ENCODE data around the gene C1QTNF1. TPM values are rescaled to one million over a fixed set of nuclear protein-coding genes. Genes with fewer than 3 reads are reported as not detected.

Gene C1QTNF1
- total and polyA plus RNA-seq, 9 of the 15 experiments (the other 6 are each of a cell fraction or from before 2014, with no cell fraction given) = 0.09 TPM; not detected in 8

DNA sequence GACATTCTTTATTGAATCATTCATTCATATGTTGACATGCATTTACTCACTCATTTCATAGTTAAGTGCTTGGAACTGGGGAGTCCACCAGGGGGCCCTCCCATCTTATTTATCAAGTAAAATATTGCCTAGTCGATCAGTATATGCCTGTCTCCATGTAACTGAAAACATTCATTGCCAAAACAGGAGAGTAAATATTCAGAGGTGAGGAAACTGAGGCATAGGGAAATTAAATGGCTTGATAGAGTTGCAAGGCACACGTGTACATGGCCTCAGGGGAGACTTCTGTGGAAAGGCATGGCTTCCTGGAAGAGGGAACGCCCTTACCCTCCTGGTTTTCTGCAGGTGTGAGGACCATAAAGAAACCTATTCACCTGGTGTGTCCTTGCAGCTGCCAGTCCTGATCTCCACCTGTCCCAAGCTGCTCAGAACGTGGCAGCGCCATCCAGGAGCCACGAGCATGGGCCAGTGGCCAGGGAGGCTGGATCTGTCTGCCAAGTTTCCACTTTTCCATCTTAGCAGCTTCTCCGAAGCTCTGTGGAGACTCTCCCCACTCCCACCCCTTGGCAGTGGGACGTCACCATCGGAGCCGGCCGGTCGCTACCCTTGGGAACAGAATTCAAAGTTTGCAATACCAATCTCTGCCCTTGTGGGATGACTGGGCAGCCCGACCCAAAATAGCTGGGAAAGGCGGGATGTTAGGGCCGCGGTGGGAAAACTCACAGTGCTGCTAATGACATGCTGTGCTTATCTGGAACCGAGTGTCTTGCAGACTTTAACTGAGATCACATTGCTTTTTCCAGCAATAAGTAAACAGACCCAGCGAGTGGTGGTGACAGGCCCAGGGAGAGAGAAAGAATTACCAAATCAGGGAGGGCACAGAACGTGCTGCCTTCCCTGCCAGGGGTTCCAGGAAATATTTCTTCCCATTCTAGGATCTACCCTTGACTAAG, 4.1 kb upstream of the C1QTNF1 start:
- intact Hi-C loops (cut with micrococcal nuclease) = loop anchor here (2.0 kb wide), 1 partner anchor 23 kb away; no protein-coding TSS in a partner anchor
- Histone ChIP-seq H3K9me3 (replicated peaks; ENCODE audit: control insufficient read depth, insufficient read depth, low read depth, low read length) (no peaks in the 10 kb centered on the region), H3K4me1 (replicated peaks in 1 of 2; ENCODE audit: control insufficient read depth in 2 of 2, insufficient read depth in 2 of 2, low read length in 2 of 2) (peaks cover 0 to 13% of the 10 kb centered on the region in 2 experiments; a peak in 2 of 5 replicates), H3K36me3 (ENCODE audit: control insufficient read depth, insufficient read depth, low read length) (no peaks in the 10 kb centered on the region), H3K9ac (ENCODE audit: insufficient read depth in 1 of 2, low read depth in 2 of 2, low read length in 2 of 2) (0 out of 4 replicates have a peak overlapping the region, but pooled peaks of 1 of the 2 experiments have one; percentile 42), H3K27me3 (ENCODE audit: control insufficient read depth in 2 of 2, insufficient read depth in 2 of 2, low read length in 2 of 2) (peaks cover 27 to 36% of the 10 kb centered on the region in 2 experiments), H3K79me2 (ENCODE audit: control insufficient read depth, insufficient read depth, low read length) (no peaks in the 10 kb centered on the region), H4K20me1 (replicated peaks; ENCODE audit: control insufficient read depth, insufficient read depth, low read length) (0 out of 2 replicates have a peak, but pooled peaks cover 4% of the 10 kb centered on the region), H2AFZ (ENCODE audit: low read depth, low read length) (no peak overlapping the region), H3K4me3 (no peak overlapping the region), H3K9me1 (ENCODE audit: control insufficient read depth, insufficient read depth, low read length) (no peaks in the 10 kb centered on the region), H3K4me2 (ENCODE audit: insufficient read depth, low read length) (no peak overlapping the region; the same call in 1 of the 2 replicates), H3K27ac (ENCODE audit: extremely low read depth, low read depth, low read length) (no peak overlapping the region)
- WGBS (ENCODE audit: insufficient coverage, low coverage, missing lambda C conversion rate) = 0% methylated on average over 19 of the region's 19 CpGs
- peak; percentile 48 to 62 (median 53) for DNase-seq (ENCODE audit: extremely low read depth in 1 of 4, low spot score in 3 of 4)
- peak; percentile 73 for FAIRE-seq
- CTCF ChIA-PET (ENCODE audit: low intra/inter-chr PET ratio) = interaction anchor here (1.1 to 2.2 kb wide), 2 partner anchors 22 to 26 kb away, joined by 7 to 8 read pairs; no protein-coding TSS in a partner anchor
- POLR2A ChIA-PET = interaction anchor here (0.6 to 1.9 kb wide), 5 partner anchors 9 to 316 kb away, joined by 3 to 7 read pairs (median 3); no protein-coding TSS in a partner anchor
- ATAC-seq = peak; percentile 83
- BruUV-seq (replicated peaks) = no TSS peak
- in situ Hi-C loops (cut with MboI) = no loop called here
- TF ChIP-seq EP300 (IDR thresholded peaks at IDR 0.05; ENCODE audit: low read length) = 0 out of 2 replicates have a peak, but pooled peaks have one; percentile 16
- peak; percentile 98 for TF ChIP-seq ZNF24 (IDR thresholded peaks at IDR 0.05)
- TF ChIP-seq, protein P1, sequence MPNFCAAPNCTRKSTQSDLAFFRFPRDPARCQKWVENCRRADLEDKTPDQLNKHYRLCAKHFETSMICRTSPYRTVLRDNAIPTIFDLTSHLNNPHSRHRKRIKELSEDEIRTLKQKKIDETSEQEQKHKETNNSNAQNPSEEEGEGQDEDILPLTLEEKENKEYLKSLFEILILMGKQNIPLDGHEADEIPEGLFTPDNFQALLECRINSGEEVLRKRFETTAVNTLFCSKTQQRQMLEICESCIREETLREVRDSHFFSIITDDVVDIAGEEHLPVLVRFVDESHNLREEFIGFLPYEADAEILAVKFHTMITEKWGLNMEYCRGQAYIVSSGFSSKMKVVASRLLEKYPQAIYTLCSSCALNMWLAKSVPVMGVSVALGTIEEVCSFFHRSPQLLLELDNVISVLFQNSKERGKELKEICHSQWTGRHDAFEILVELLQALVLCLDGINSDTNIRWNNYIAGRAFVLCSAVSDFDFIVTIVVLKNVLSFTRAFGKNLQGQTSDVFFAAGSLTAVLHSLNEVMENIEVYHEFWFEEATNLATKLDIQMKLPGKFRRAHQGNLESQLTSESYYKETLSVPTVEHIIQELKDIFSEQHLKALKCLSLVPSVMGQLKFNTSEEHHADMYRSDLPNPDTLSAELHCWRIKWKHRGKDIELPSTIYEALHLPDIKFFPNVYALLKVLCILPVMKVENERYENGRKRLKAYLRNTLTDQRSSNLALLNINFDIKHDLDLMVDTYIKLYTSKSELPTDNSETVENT (CRISPR knock-in tag; IDR thresholded peaks at IDR 0.05) = no peak
- TF ChIP-seq, protein P2, sequence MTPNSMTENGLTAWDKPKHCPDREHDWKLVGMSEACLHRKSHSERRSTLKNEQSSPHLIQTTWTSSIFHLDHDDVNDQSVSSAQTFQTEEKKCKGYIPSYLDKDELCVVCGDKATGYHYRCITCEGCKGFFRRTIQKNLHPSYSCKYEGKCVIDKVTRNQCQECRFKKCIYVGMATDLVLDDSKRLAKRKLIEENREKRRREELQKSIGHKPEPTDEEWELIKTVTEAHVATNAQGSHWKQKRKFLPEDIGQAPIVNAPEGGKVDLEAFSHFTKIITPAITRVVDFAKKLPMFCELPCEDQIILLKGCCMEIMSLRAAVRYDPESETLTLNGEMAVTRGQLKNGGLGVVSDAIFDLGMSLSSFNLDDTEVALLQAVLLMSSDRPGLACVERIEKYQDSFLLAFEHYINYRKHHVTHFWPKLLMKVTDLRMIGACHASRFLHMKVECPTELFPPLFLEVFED (CRISPR knock-in tag; conservative IDR thresholded peaks at IDR 0.05) = no peak
- TF ChIP-seq FOS (IDR thresholded peaks at IDR 0.05; ENCODE audit: extremely low read depth, insufficient read length) = no peak
- 0 out of 4 replicates have a peak, but pooled peaks of 1 of the 2 experiments have one; percentile 21 for TF ChIP-seq FOXA3 (CRISPR knock-in tag; conservative IDR thresholded peaks at IDR 0.05 in 1 of 2, IDR thresholded peaks at IDR 0.05 in 1 of 2)
- no peak for TF ChIP-seq U2AF1 (optimal IDR thresholded peaks at IDR 0.05; ENCODE audit: low read depth, low read length)
- no peak for TF ChIP-seq CBFB (CRISPR knock-in tag; IDR thresholded peaks at IDR 0.05)
- TF ChIP-seq CBX2 (IDR thresholded peaks at IDR 0.05; ENCODE audit: insufficient read depth, low read length, poor library complexity, severe bottlenecking) = no peak
- TF ChIP-seq MAFF (IDR thresholded peaks at IDR 0.05; ENCODE audit: low read length) = 0 out of 2 replicates have a peak, but pooled peaks have one; percentile 4
- TF ChIP-seq ZBTB1 (CRISPR knock-in tag; IDR thresholded peaks at IDR 0.05; ENCODE audit: borderline replicate concordance, low read depth) = no peak
- peak; percentile 22; the same call in 1 of the 2 replicates for TF ChIP-seq SMC3 (conservative IDR thresholded peaks at IDR 0.05; ENCODE audit: insufficient read depth, low read depth, low read length)
- TF ChIP-seq TAF1 (IDR thresholded peaks at IDR 0.05; ENCODE audit: control insufficient read depth, extremely low read depth, insufficient read depth, low read length, severe bottlenecking) = no peak
- no peak for TF ChIP-seq ZFX (CRISPR knock-in tag; IDR thresholded peaks at IDR 0.05)
- TF ChIP-seq, protein P3, sequence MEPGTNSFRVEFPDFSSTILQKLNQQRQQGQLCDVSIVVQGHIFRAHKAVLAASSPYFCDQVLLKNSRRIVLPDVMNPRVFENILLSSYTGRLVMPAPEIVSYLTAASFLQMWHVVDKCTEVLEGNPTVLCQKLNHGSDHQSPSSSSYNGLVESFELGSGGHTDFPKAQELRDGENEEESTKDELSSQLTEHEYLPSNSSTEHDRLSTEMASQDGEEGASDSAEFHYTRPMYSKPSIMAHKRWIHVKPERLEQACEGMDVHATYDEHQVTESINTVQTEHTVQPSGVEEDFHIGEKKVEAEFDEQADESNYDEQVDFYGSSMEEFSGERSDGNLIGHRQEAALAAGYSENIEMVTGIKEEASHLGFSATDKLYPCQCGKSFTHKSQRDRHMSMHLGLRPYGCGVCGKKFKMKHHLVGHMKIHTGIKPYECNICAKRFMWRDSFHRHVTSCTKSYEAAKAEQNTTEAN (CRISPR knock-in tag; IDR thresholded peaks at IDR 0.05) = no peak

Measured in K562 (cell line).